HPDE6-E6E7 (cell line): ENCODE results near the gene ZG16B.
A peak's percentile ranks its signal among the peaks of the same experiment; 100 is the strongest.

Source experiments
- DNase-seq: peaks from one replicate; pipeline ENCODE4 v3.0.0; 2011; ENCODE audit warnings: missing footprints; ENCODE audit errors: extremely low spot score

Gene ZG16B

GRCh38 chr16:2824626-2825025 is 5.5 kb upstream of the ZG16B start:
- DNase-seq = no peak

GRCh38 chr16:2825049-2825742 is 4.9 kb upstream of the ZG16B start:
- no peak for DNase-seq

- DNase-seq = no peak
Measured at GRCh38 chr16:2825906-2826305, 4.2 kb upstream of the ZG16B start.

- no peak for DNase-seq
Measured at GRCh38 chr16:2826591-2827373, 3.3 kb upstream of the ZG16B start.

- no peak for DNase-seq
Measured at GRCh38 chr16:2827374-2827791, 2.7 kb upstream of the ZG16B start.

- DNase-seq = no peak
Measured at GRCh38 chr16:2827831-2828520, 2.1 kb upstream of the ZG16B start.

GRCh38 chr16:2828521-2828840 is 1.6 kb upstream of the ZG16B start:
- no peak for DNase-seq

GRCh38 chr16:2828876-2829430 is 1.1 kb upstream of the ZG16B start:
- no peak for DNase-seq

- DNase-seq = no peak
Measured at GRCh38 chr16:2830355-2830695, 222 bp downstream of the ZG16B start.

- DNase-seq = no peak
Measured at GRCh38 chr16:2831203-2831602, 1.1 kb downstream of the ZG16B start.

GRCh38 chr16:2833776-2834175 is 3.7 kb downstream of the ZG16B start:
- DNase-seq = no peak

GRCh38 chr16:2834968-2835367 is 4.9 kb downstream of the ZG16B start:
- no peak for DNase-seq

GRCh38 chr16:2835638-2836493 is 5.8 kb downstream of the ZG16B start:
- DNase-seq = peak; percentile 92

GRCh38 chr16:2836646-2837508 is 6.8 kb downstream of the ZG16B start:
- no peak for DNase-seq

- no peak for DNase-seq
Measured at GRCh38 chr16:2838928-2839327, 8.8 kb downstream of the ZG16B start.

GRCh38 chr16:2839650-2840450 is 9.7 kb downstream of the ZG16B start:
- no peak for DNase-seq

- no peak for DNase-seq
Measured at GRCh38 chr16:2840914-2841313, 10.8 kb downstream of the ZG16B start.

- no peak for DNase-seq
Measured at GRCh38 chr16:2841606-2842339, 11.7 kb downstream of the ZG16B start.

GRCh38 chr16:2842340-2843000 is 12.4 kb downstream of the ZG16B start:
- DNase-seq = no peak
